H9 (cell line): Measurements from ENCODE around the gene MMD2. TPM values are rescaled to one million over a fixed set of nuclear protein-coding genes. Genes with fewer than 3 reads are reported as not detected.

Source experiments
- DNase-seq: peaks from one replicate; pipeline ENCODE4 v3.0.0-alpha.2; 2017
- H2AFZ ChIP-seq: one replicate; pipeline ENCODE4 v1.6.1; 2013; ENCODE audit warnings: mild to moderate bottlenecking, low read length, control low read depth, moderate library complexity
- H2AK5ac ChIP-seq: 2 replicates; pipeline ENCODE4 v1.6.1; 2013; ENCODE audit warnings: low read length, control low read depth, mixed read lengths; ENCODE audit not compliant: insufficient read length
- H2BK120ac ChIP-seq: one replicate; pipeline ENCODE4 v1.6.1; 2013; ENCODE audit warnings: low read depth, mild to moderate bottlenecking, low read length, control low read depth, inconsistent platforms; ENCODE audit not compliant: poor library complexity, severe bottlenecking
- H2BK12ac ChIP-seq: 2 replicates; pipeline ENCODE4 v1.6.1; 2013; ENCODE audit warnings: low read length, control low read depth, mixed read lengths, low read depth; ENCODE audit not compliant: insufficient read length
- H2BK15ac ChIP-seq: 2 replicates; pipeline ENCODE4 v1.6.1; 2013; ENCODE audit warnings: low read depth, low read length, control low read depth
- H2BK20ac ChIP-seq: one replicate; pipeline ENCODE4 v1.6.1; 2013; ENCODE audit warnings: low read depth, mild to moderate bottlenecking, low read length, control low read depth, inconsistent platforms; ENCODE audit not compliant: poor library complexity, severe bottlenecking
- H2BK5ac ChIP-seq: 2 replicates; pipeline ENCODE4 v1.6.1; 2013; ENCODE audit warnings: low read length, control low read depth, mixed read lengths; ENCODE audit not compliant: insufficient read length
- H3K14ac ChIP-seq: 2 replicates; pipeline ENCODE4 v1.6.1; 2013; ENCODE audit warnings: low read length, control low read depth; ENCODE audit not compliant: insufficient read depth
- H3K18ac ChIP-seq: 2 replicates; pipeline ENCODE4 v1.6.1; 2013; ENCODE audit warnings: low read depth, mild to moderate bottlenecking, mixed read lengths, low read length, control low read depth; ENCODE audit not compliant: insufficient read length
- H3K23ac ChIP-seq: 2 replicates; pipeline ENCODE4 v1.6.1; 2013; ENCODE audit warnings: low read length, control low read depth, mixed read lengths, low read depth; ENCODE audit not compliant: insufficient read length
- H3K23me2 ChIP-seq: 2 replicates; pipeline ENCODE4 v1.6.1; 2013; ENCODE audit warnings: low read depth, mild to moderate bottlenecking, mixed read lengths, low read length, control low read depth; ENCODE audit not compliant: insufficient read length, poor library complexity, severe bottlenecking
- H3K27ac ChIP-seq: 2 replicates; pipeline ENCODE4 v1.5.1; 2013; ENCODE audit warnings: low read length, control low read depth, mixed read lengths, low read depth; ENCODE audit not compliant: insufficient read length
- H3K27me3 ChIP-seq: 2 replicates; pipeline ENCODE4 v1.6.1; 2013; ENCODE audit warnings: low read length, control low read depth, inconsistent platforms; ENCODE audit not compliant: insufficient read depth
- H3K4ac ChIP-seq: 2 replicates; pipeline ENCODE4 v1.6.1; 2013; ENCODE audit warnings: low read depth, mild to moderate bottlenecking, control low read depth, inconsistent platforms, low read length, moderate library complexity
- H3K4me1 ChIP-seq: 2 replicates; pipeline ENCODE4 v1.6.1; 2013; ENCODE audit warnings: low read length, control low read depth, inconsistent platforms; ENCODE audit not compliant: insufficient read depth
- H3K4me2 ChIP-seq: 2 replicates; pipeline ENCODE4 v1.6.1; 2013; ENCODE audit warnings: low read length, control low read depth, mixed read lengths; ENCODE audit not compliant: insufficient read length, insufficient read depth
- H3K56ac ChIP-seq: 2 replicates; pipeline ENCODE4 v1.6.1; 2013; ENCODE audit warnings: low read depth, mild to moderate bottlenecking, mixed read lengths, low read length, control low read depth; ENCODE audit not compliant: insufficient read length
- H3K79me1 ChIP-seq: 2 replicates; pipeline ENCODE4 v1.6.1; 2013; ENCODE audit warnings: low read depth, mild to moderate bottlenecking, moderate library complexity, low read length, control low read depth, inconsistent platforms; ENCODE audit not compliant: insufficient read depth, poor library complexity, severe bottlenecking
- H3K79me2 ChIP-seq: 2 replicates; pipeline ENCODE4 v1.6.1; 2013; ENCODE audit warnings: low read length, control low read depth, inconsistent platforms; ENCODE audit not compliant: insufficient read depth
- H3K9ac ChIP-seq: 2 replicates; pipeline ENCODE4 v1.6.1; 2013; ENCODE audit warnings: low read length, control low read depth, mixed read lengths; ENCODE audit not compliant: insufficient read length; ENCODE audit errors: extremely low read depth
- H3K9me3 ChIP-seq: one replicate; pipeline ENCODE4 v1.6.1; 2013; ENCODE audit warnings: low read depth, low read length, inconsistent platforms; ENCODE audit not compliant: control insufficient read depth
- H3T11ph ChIP-seq: one replicate; pipeline ENCODE4 v1.6.1; 2013; ENCODE audit warnings: mild to moderate bottlenecking, low read length, control low read depth, inconsistent platforms
- H4K20me1 ChIP-seq: one replicate; pipeline ENCODE4 v1.6.1; 2013; ENCODE audit not compliant: control insufficient read depth, insufficient read length, insufficient read depth
- H4K5ac ChIP-seq: 2 replicates; pipeline ENCODE4 v1.6.1; 2013; ENCODE audit warnings: low read depth, mild to moderate bottlenecking, mixed read lengths, low read length, control low read depth; ENCODE audit not compliant: insufficient read length
- H4K8ac ChIP-seq: replicated peaks from 2 replicates; pipeline ENCODE4 v1.6.1; 2013; ENCODE audit warnings: low read length, control low read depth, mixed read lengths, low read depth; ENCODE audit not compliant: insufficient read length
- H4K91ac ChIP-seq: 2 replicates; pipeline ENCODE4 v1.6.1; 2013; ENCODE audit warnings: low read depth, mild to moderate bottlenecking, moderate library complexity, mixed read lengths, low read length, control low read depth; ENCODE audit not compliant: insufficient read length
- H3K27ac Mint-ChIP-seq, 3 experiments: 2 replicates in 2 of 3; 3 replicates in 1 of 3; pipeline ENCODE4 v1.8.0; 2020 to 2021; ENCODE audit warnings: mixed read lengths in 3 of 3, mild to moderate bottlenecking in 1 of 3, moderate library complexity in 1 of 3
- H3K27me3 Mint-ChIP-seq: 2 replicates; pipeline ENCODE4 v1.8.0; 2021; ENCODE audit warnings: low read depth, mild to moderate bottlenecking, moderate library complexity, mixed read lengths
- H3K36me3 Mint-ChIP-seq, 3 experiments: 2 replicates in 2 of 3; 3 replicates in 1 of 3; pipeline ENCODE4 v1.8.0; 2020 to 2021; ENCODE audit warnings: low read depth in 3 of 3, mixed read lengths in 3 of 3; ENCODE audit not compliant: insufficient read depth in 1 of 3
- H3K4me1 Mint-ChIP-seq, 2 experiments: 2 replicates each; pipeline ENCODE4 v1.8.0; 2020; ENCODE audit warnings: mixed read lengths in 2 of 2
- H3K4me3 Mint-ChIP-seq, 2 experiments: 2 replicates in 1 of 2; 3 replicates in 1 of 2; pipeline ENCODE4 v1.8.0; 2020 to 2021; ENCODE audit warnings: mild to moderate bottlenecking in 2 of 2, mixed read lengths in 2 of 2, moderate library complexity in 1 of 2
- H3K9me3 Mint-ChIP-seq, 2 experiments: 2 replicates in 1 of 2; 3 replicates in 1 of 2; pipeline ENCODE4 v1.8.0; 2020; ENCODE audit warnings: mild to moderate bottlenecking in 2 of 2, mixed read lengths in 2 of 2, moderate library complexity in 1 of 2
- WGBS: extraction: QIAGEN DNeasy Blood & Tissue Kit; methylation state at CpG from one replicate; pipeline ENCODE4 v1.1.7; 2013; ENCODE audit warnings: missing lambda C conversion rate, low lambda C conversion rate, mixed read lengths; ENCODE audit not compliant: insufficient read length; ENCODE audit errors: extremely low coverage; 5-methylcytosine and 5-hydroxymethylcytosine counted together
- total RNA-seq: library from RNA; stranded (reverse); gene quantifications from 2 replicates; pipeline ENCODE4 v1.2.1, GENCODE V29; 2021
- TF ChIP-seq, protein P1 (sequence below): fragments of 200-600 bp; sonication (generic); conservative IDR thresholded peaks from 3 replicates; pipeline ENCODE4 v1.8.0; 2021; ENCODE audit warnings: antibody characterized with exemption, mild to moderate bottlenecking

MMD2 gene
- total RNA-seq, 1 experiment from 2014 or later, result 0.20 TPM

DNA sequence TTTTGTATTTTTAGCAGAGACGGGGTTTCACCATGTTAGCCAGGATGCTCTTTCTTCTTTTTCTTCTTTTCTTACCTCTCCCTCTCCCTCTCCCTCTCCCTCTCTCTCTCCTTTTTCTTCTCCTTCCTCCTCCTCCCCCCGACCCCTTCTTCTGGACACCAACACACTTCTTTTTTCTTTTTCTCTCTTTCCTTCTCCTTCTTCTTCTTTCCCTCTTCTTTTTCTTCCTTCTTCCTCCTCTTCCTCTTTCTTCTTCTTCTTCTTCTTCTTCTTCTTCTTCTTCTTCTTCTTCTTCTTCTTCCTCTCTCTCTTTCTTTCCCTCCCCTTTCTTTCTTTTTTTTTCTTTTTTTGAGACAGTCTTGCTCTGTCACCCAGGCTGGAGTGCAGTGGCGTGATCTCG lies 14.0 kb downstream of the MMD2 start:
- no peaks in the 10 kb centered on the region for H4K20me1 ChIP-seq
- no peak overlapping the region for H3K14ac ChIP-seq
- H2BK12ac ChIP-seq, result no peak overlapping the region
- H3K23ac ChIP-seq, result no peak overlapping the region
- no peak overlapping the region for H2BK20ac ChIP-seq
- H3K9me3 ChIP-seq, result no peaks in the 10 kb centered on the region
- H2AK5ac ChIP-seq, result no peak overlapping the region
- TF ChIP-seq, protein P1, sequence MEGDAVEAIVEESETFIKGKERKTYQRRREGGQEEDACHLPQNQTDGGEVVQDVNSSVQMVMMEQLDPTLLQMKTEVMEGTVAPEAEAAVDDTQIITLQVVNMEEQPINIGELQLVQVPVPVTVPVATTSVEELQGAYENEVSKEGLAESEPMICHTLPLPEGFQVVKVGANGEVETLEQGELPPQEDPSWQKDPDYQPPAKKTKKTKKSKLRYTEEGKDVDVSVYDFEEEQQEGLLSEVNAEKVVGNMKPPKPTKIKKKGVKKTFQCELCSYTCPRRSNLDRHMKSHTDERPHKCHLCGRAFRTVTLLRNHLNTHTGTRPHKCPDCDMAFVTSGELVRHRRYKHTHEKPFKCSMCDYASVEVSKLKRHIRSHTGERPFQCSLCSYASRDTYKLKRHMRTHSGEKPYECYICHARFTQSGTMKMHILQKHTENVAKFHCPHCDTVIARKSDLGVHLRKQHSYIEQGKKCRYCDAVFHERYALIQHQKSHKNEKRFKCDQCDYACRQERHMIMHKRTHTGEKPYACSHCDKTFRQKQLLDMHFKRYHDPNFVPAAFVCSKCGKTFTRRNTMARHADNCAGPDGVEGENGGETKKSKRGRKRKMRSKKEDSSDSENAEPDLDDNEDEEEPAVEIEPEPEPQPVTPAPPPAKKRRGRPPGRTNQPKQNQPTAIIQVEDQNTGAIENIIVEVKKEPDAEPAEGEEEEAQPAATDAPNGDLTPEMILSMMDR, result no peak
- H3K27me3 ChIP-seq, result no peaks in the 10 kb centered on the region
- H3K79me2 ChIP-seq, result no peaks in the 10 kb centered on the region
- Mint-ChIP-seq H3K36me3 (no peaks in the 10 kb centered on the region; a peak in 1 of 7 replicates), H3K4me1 (peaks cover 0 to 8% of the 10 kb centered on the region in 2 experiments; a peak in 2 of 4 replicates), H3K9me3 (peaks cover 3% of the 10 kb centered on the region in 2 experiments; a peak in 3 of 5 replicates), H3K27me3 (peaks cover 52% of the 10 kb centered on the region), H3K27ac (no peak overlapping the region), H3K4me3 (no peak overlapping the region)
- no peaks in the 10 kb centered on the region for H3K23me2 ChIP-seq
- no peak overlapping the region for H3K27ac ChIP-seq
- H4K8ac ChIP-seq, result no peak overlapping the region
- H4K5ac ChIP-seq, result no peak overlapping the region
- 100% methylated on average over 1 of the region's 4 CpGs for WGBS
- no peaks in the 10 kb centered on the region for H3K4me1 ChIP-seq
- no peak overlapping the region for H3K9ac ChIP-seq
- no peak for DNase-seq
- H3T11ph ChIP-seq, result no peak overlapping the region
- H3K56ac ChIP-seq, result no peak overlapping the region
- no peak overlapping the region for H2BK120ac ChIP-seq
- no peaks in the 10 kb centered on the region for H3K79me1 ChIP-seq
- H3K18ac ChIP-seq, result no peak overlapping the region
- no peak overlapping the region for H2BK5ac ChIP-seq
- H2AFZ ChIP-seq, result no peak overlapping the region
- H3K4me2 ChIP-seq, result no peak overlapping the region
- H2BK15ac ChIP-seq, result no peak overlapping the region
- H3K4ac ChIP-seq, result no peak overlapping the region
- H4K91ac ChIP-seq, result no peak overlapping the region
